Ishikawa (cell line): Measurements from ENCODE around the gene RSPH4A.

Source experiments
- CEBPB ChIP-seq: IDR thresholded peaks from 2 replicates; pipeline ENCODE4 v1.6.1; 2012
- CREB1 ChIP-seq: IDR thresholded peaks from 2 replicates; pipeline ENCODE4 v1.6.1; 2012; ENCODE audit warnings: low read depth
- EP300 ChIP-seq: IDR thresholded peaks from 2 replicates; pipeline ENCODE4 v1.6.1; 2012; ENCODE audit warnings: borderline replicate concordance
- FOXM1 ChIP-seq: IDR thresholded peaks from 2 replicates; pipeline ENCODE4 v1.6.1; 2012; ENCODE audit warnings: low read depth, borderline replicate concordance
- RAD21 ChIP-seq: IDR thresholded peaks from 2 replicates; pipeline ENCODE4 v1.6.1; 2012; ENCODE audit warnings: low read depth
- TAF1 ChIP-seq: IDR thresholded peaks from 2 replicates; pipeline ENCODE4 v1.6.1; 2012; ENCODE audit warnings: low read depth, mild to moderate bottlenecking
- TCF12 ChIP-seq: IDR thresholded peaks from 2 replicates; pipeline ENCODE4 v1.6.1; 2012; ENCODE audit warnings: low read depth
- YY1 ChIP-seq: IDR thresholded peaks from 2 replicates; pipeline ENCODE4 v1.6.1; 2012; ENCODE audit warnings: low read depth
- TF ChIP-seq, protein P1 (sequence below): IDR thresholded peaks from 2 replicates; pipeline ENCODE4 v1.6.1; 2012; ENCODE audit warnings: low read depth, mild to moderate bottlenecking
- TF ChIP-seq, protein P2 (sequence below): IDR thresholded peaks from 2 replicates; pipeline ENCODE4 v1.6.1; 2012
- TF ChIP-seq, protein P3 (sequence below): IDR thresholded peaks from 2 replicates; pipeline ENCODE4 v1.6.1; 2012

DNA sequence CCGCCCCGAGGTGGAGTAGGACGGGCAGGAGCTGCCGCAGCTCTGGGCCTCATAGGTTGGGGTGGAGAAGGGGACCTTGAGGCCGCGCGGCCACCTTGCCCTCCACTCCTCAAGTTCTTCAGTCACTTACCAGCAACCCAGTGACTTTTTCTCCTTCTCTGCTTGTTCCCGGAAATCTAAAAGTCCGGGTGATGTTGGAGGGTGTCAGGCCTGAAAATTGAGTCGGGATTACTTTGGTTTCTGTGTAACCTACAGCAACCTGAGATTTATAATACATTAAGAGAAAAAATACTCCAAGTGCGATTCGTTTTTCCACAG, 44.6 kb upstream of the RSPH4A start:
- TF ChIP-seq TAF1 (no peak), RAD21 (no peak), CREB1 (no peak), TCF12 (no peak), FOXM1 (no peak), YY1 (no peak), EP300 (no peak), CEBPB (no peak)
- TF ChIP-seq, protein P1, sequence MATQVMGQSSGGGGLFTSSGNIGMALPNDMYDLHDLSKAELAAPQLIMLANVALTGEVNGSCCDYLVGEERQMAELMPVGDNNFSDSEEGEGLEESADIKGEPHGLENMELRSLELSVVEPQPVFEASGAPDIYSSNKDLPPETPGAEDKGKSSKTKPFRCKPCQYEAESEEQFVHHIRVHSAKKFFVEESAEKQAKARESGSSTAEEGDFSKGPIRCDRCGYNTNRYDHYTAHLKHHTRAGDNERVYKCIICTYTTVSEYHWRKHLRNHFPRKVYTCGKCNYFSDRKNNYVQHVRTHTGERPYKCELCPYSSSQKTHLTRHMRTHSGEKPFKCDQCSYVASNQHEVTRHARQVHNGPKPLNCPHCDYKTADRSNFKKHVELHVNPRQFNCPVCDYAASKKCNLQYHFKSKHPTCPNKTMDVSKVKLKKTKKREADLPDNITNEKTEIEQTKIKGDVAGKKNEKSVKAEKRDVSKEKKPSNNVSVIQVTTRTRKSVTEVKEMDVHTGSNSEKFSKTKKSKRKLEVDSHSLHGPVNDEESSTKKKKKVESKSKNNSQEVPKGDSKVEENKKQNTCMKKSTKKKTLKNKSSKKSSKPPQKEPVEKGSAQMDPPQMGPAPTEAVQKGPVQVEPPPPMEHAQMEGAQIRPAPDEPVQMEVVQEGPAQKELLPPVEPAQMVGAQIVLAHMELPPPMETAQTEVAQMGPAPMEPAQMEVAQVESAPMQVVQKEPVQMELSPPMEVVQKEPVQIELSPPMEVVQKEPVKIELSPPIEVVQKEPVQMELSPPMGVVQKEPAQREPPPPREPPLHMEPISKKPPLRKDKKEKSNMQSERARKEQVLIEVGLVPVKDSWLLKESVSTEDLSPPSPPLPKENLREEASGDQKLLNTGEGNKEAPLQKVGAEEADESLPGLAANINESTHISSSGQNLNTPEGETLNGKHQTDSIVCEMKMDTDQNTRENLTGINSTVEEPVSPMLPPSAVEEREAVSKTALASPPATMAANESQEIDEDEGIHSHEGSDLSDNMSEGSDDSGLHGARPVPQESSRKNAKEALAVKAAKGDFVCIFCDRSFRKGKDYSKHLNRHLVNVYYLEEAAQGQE, result no peak
- TF ChIP-seq, protein P2, sequence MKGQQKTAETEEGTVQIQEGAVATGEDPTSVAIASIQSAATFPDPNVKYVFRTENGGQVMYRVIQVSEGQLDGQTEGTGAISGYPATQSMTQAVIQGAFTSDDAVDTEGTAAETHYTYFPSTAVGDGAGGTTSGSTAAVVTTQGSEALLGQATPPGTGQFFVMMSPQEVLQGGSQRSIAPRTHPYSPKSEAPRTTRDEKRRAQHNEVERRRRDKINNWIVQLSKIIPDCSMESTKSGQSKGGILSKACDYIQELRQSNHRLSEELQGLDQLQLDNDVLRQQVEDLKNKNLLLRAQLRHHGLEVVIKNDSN, result no peak
- TF ChIP-seq, protein P3, sequence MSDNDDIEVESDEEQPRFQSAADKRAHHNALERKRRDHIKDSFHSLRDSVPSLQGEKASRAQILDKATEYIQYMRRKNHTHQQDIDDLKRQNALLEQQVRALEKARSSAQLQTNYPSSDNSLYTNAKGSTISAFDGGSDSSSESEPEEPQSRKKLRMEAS, result no peak
